A673 (cell line): Measurements from ENCODE around the gene EYS. TPM values are rescaled to one million over a fixed set of nuclear protein-coding genes. Genes with fewer than 3 reads are reported as not detected.

ENCODE experiments used
- BruUV-seq: library from RNA; stranded (reverse); fragments of 400-500 nt; replicated peaks from 2 replicates; lab custom pipeline; 2021; lab: Mats Ljungman, UMichigan
- CTCF ChIA-PET: fragments of 300-600 bp; sonication (Branson Sonifier 250); formaldehyde crosslinking; loops from one replicate; lab custom pipeline; 2022; ENCODE audit warnings: antibody characterized with exemption; lab: Charles Lee
- POLR2A ChIA-PET: fragments of 300-600 bp; sonication (Branson Sonifier 250); formaldehyde crosslinking; loops from one replicate; lab custom pipeline; 2022; ENCODE audit warnings: antibody characterized with exemption; ENCODE audit not compliant: low non-redundant PET; lab: Charles Lee
- DNase-seq: peaks from one replicate; pipeline ENCODE4 v3.0.0-alpha.2; 2015; ENCODE audit warnings: low spot score
- H3K27ac ChIP-seq: fragments of 200-600 bp; sonication (generic); 2 replicates; pipeline ENCODE4 v1.5.1; 2016; ENCODE audit warnings: mixed run types, low read depth, mild to moderate bottlenecking, mixed read lengths, antibody characterized with exemption, low read length; ENCODE audit not compliant: poor library complexity, severe bottlenecking
- H3K27me3 ChIP-seq: fragments of 200-600 bp; sonication (generic); replicated peaks from 2 replicates; pipeline ENCODE4 v1.6.1; 2017; ENCODE audit warnings: mixed run types, low read depth, mild to moderate bottlenecking, mixed read lengths, antibody characterized with exemption, low read length; ENCODE audit not compliant: insufficient read depth, poor library complexity
- H3K36me3 ChIP-seq: fragments of 200-600 bp; sonication (generic); 2 replicates; pipeline ENCODE4 v1.6.1; 2016; ENCODE audit warnings: mixed run types, mild to moderate bottlenecking, mixed read lengths, antibody characterized with exemption, low read length; ENCODE audit not compliant: insufficient read depth, poor library complexity, severe bottlenecking
- H3K4me1 ChIP-seq: fragments of 200-600 bp; sonication (generic); 2 replicates; pipeline ENCODE4 v1.6.1; 2017; ENCODE audit warnings: mixed run types, mild to moderate bottlenecking, mixed read lengths, antibody characterized with exemption, low read length; ENCODE audit not compliant: insufficient read depth, poor library complexity, severe bottlenecking
- H3K4me3 ChIP-seq: fragments of 200-600 bp; sonication (generic); 2 replicates; pipeline ENCODE4 v1.5.1; 2016; ENCODE audit warnings: low read depth, mixed run types, mild to moderate bottlenecking, mixed read lengths, low read length; ENCODE audit not compliant: poor library complexity, severe bottlenecking
- H3K9me3 ChIP-seq: fragments of 200-600 bp; sonication (generic); 2 replicates; pipeline ENCODE4 v1.6.1; 2016; ENCODE audit warnings: mixed run types, low read depth, mild to moderate bottlenecking, mixed read lengths, antibody characterized with exemption, low read length; ENCODE audit not compliant: poor library complexity, severe bottlenecking
- CTCF ChIP-seq: fragments of 300-800, 200-600 bp; sonication (generic); conservative IDR thresholded peaks from 2 replicates; pipeline ENCODE4 v1.5.1; 2017; ENCODE audit warnings: low read depth, mild to moderate bottlenecking, antibody characterized with exemption, low read length, moderate library complexity, mixed read lengths
- EZH2 ChIP-seq: fragments of 200-600 bp; sonication (generic); IDR thresholded peaks from 2 replicates; pipeline ENCODE4 v1.6.1; 2017; ENCODE audit warnings: borderline replicate concordance, low read depth, mild to moderate bottlenecking, mixed read lengths, antibody characterized with exemption, low read length; ENCODE audit not compliant: poor library complexity, severe bottlenecking
- intact Hi-C: fragments of 100-400 bp; cut with micrococcal nuclease; formaldehyde crosslinking; loops from one replicate; pipeline ENCODE4 v1.10.0; 2022; ENCODE audit not compliant: unreplicated experiment
- total RNA-seq: library from RNA; stranded (reverse); gene quantifications from 2 replicates; pipeline ENCODE4 v1.2.3, GENCODE V29; 2021

EYS gene
- total RNA-seq, 1 experiment from 2014 or later: 0.47 TPM

- peak; percentile 62 for DNase-seq
- ChIA-PET CTCF (interaction anchor here (0.7 kb wide), 1 partner anchor 8 kb away, joined by 3 read pairs; no protein-coding TSS in a partner anchor), POLR2A (no interaction called here)
- Histone ChIP-seq H3K4me1 (no peaks in the 10 kb centered on the region), H3K9me3 (no peaks in the 10 kb centered on the region), H3K4me3 (no peak overlapping the region), H3K36me3 (no peaks in the 10 kb centered on the region), H3K27ac (no peak overlapping the region), H3K27me3 (no peaks in the 10 kb centered on the region)
- peak; percentile 73 for TF ChIP-seq CTCF
- TF ChIP-seq EZH2: no peak
- BruUV-seq: no TSS peak
- intact Hi-C loops: loop anchor here (1.0 kb wide), 1 partner anchor 408 kb away; no protein-coding TSS in a partner anchor
Observed at GRCh38 chr6:63923139-63923739, 1783.8 kb downstream of the EYS start.

- POLR2A ChIA-PET: no interaction called here
- Histone ChIP-seq H3K27ac (no peak overlapping the region), H3K36me3 (no peaks in the 10 kb centered on the region), H3K9me3 (no peaks in the 10 kb centered on the region), H3K4me3 (no peak overlapping the region), H3K27me3 (no peaks in the 10 kb centered on the region), H3K4me1 (no peaks in the 10 kb centered on the region)
- DNase-seq: no peak
- CTCF ChIA-PET: no interaction called here
- TF ChIP-seq EZH2 (no peak), CTCF (no peak)
- BruUV-seq: no TSS peak
- intact Hi-C loops: no loop called here
Observed at GRCh38 chr6:63919556-63920110, 1787.4 kb downstream of the EYS start.

GRCh38 chr6:63912887-63913286, 1794.1 kb downstream of the EYS start:
- intact Hi-C loops: no loop called here

More at GRCh38 chr6:63912887-63913286, 1794.1 kb downstream of the EYS start:
- H3K9me3 ChIP-seq: no peaks in the 10 kb centered on the region
- CTCF ChIA-PET: no interaction called here
- no peaks in the 10 kb centered on the region for H3K27me3 ChIP-seq
- no TSS peak for BruUV-seq
- no peak overlapping the region for H3K4me3 ChIP-seq
- TF ChIP-seq CTCF: no peak
- TF ChIP-seq EZH2: no peak
- DNase-seq: no peak
- POLR2A ChIA-PET: no interaction called here
- H3K27ac ChIP-seq: no peak overlapping the region
- peaks cover 5% of the 10 kb centered on the region for H3K4me1 ChIP-seq
- no peaks in the 10 kb centered on the region for H3K36me3 ChIP-seq
